MCF 10A (cell line): ENCODE measurements around the gene ANK2. TPM values are rescaled to one million over a fixed set of nuclear protein-coding genes. Genes with fewer than 3 reads are reported as not detected.

Experiments
- BruUV-seq: library from RNA; stranded (reverse); fragments of 400-500 nt; replicated peaks from 2 replicates; lab custom pipeline; 2021; lab: Mats Ljungman, UMichigan
- CTCF ChIA-PET: fragments of 300-600 bp; sonication (Branson Sonifier 250); formaldehyde crosslinking; extraction: SDS; loops from one replicate; lab custom pipeline; 2021; ENCODE audit warnings: antibody characterized with exemption, inconsistent platforms; lab: Yijun Ruan, JAX
- POLR2A ChIA-PET: fragments of 300-600, 350-650 bp; sonication (Branson Sonifier 250); formaldehyde crosslinking; extraction: SDS; loops from one replicate; lab custom pipeline; 2020; ENCODE audit warnings: antibody characterized with exemption, inconsistent platforms; lab: Yijun Ruan, JAX
- DNase-seq: peaks from one replicate; pipeline ENCODE4 v3.0.0-alpha.2; 2018; ENCODE audit not compliant: unreplicated experiment
- H3K27ac Mint-ChIP-seq: one replicate; pipeline ENCODE4 v1.8.0; 2022; ENCODE audit warnings: mild to moderate bottlenecking, low read depth, mixed read lengths; ENCODE audit not compliant: unreplicated experiment
- H3K27me3 Mint-ChIP-seq: one replicate; pipeline ENCODE4 v1.8.0; 2022; ENCODE audit warnings: mixed read lengths; ENCODE audit not compliant: insufficient read depth, unreplicated experiment
- H3K36me3 Mint-ChIP-seq: one replicate; pipeline ENCODE4 v1.8.0; 2022; ENCODE audit warnings: mild to moderate bottlenecking, moderate library complexity, mixed read lengths; ENCODE audit not compliant: insufficient read depth, unreplicated experiment
- H3K4me1 Mint-ChIP-seq: one replicate; pipeline ENCODE4 v1.8.0; 2022; ENCODE audit warnings: mixed read lengths; ENCODE audit not compliant: insufficient read depth, unreplicated experiment
- H3K4me3 Mint-ChIP-seq: one replicate; pipeline ENCODE4 v1.8.0; 2022; ENCODE audit warnings: mild to moderate bottlenecking, moderate library complexity, mixed read lengths; ENCODE audit not compliant: unreplicated experiment
- H3K9me3 Mint-ChIP-seq: one replicate; pipeline ENCODE4 v1.8.0; 2022; ENCODE audit warnings: mixed read lengths; ENCODE audit not compliant: unreplicated experiment
- intact Hi-C: fragments of 100-400 bp; cut with micrococcal nuclease; formaldehyde crosslinking; loops from 2 replicates; pipeline ENCODE4 v1.14.1; 2022
- total RNA-seq: library from RNA; stranded (reverse); gene quantifications from 2 replicates; pipeline ENCODE4 v1.2.3, GENCODE V29; 2022
- TF ChIP-seq, protein P1 (sequence below): fragments of 200-600 bp; IDR thresholded peaks from one replicate; pipeline ENCODE4 v1.8.0; 2022; ENCODE audit warnings: antibody characterized with exemption, mild to moderate bottlenecking; ENCODE audit not compliant: unreplicated experiment

Gene ANK2
- total RNA-seq, 1 experiment from 2014 or later = 37.4 TPM

DNA sequence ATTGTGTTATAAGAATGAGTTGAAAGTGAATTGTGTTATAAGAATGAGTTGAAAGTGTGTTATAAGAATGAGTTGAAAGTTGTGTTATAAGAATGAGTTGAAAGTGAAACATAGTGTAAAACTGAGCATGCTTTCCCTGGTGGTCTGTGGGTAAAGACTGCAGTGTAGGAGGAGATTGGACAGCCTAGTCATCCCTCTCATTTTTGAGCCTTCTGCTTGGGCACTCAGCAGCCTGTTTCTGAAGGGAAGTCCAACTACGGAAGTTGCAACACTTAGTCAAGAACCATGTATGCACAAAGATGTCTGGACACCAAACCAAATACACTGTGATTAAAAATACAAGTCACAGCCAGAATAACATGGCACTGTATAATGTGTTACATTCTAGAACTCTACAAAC is 72.6 kb downstream of the ANK2 start:
- intact Hi-C loops = no loop called here
- no peaks in the 10 kb centered on the region for H3K9me3 Mint-ChIP-seq
- BruUV-seq = no TSS peak
- ChIA-PET CTCF (no interaction called here), POLR2A (no interaction called here)
- H3K4me1 Mint-ChIP-seq = no peaks in the 10 kb centered on the region
- TF ChIP-seq, protein P1, sequence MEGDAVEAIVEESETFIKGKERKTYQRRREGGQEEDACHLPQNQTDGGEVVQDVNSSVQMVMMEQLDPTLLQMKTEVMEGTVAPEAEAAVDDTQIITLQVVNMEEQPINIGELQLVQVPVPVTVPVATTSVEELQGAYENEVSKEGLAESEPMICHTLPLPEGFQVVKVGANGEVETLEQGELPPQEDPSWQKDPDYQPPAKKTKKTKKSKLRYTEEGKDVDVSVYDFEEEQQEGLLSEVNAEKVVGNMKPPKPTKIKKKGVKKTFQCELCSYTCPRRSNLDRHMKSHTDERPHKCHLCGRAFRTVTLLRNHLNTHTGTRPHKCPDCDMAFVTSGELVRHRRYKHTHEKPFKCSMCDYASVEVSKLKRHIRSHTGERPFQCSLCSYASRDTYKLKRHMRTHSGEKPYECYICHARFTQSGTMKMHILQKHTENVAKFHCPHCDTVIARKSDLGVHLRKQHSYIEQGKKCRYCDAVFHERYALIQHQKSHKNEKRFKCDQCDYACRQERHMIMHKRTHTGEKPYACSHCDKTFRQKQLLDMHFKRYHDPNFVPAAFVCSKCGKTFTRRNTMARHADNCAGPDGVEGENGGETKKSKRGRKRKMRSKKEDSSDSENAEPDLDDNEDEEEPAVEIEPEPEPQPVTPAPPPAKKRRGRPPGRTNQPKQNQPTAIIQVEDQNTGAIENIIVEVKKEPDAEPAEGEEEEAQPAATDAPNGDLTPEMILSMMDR = no peak
- H3K36me3 Mint-ChIP-seq = no peaks in the 10 kb centered on the region
- no peak overlapping the region for H3K27ac Mint-ChIP-seq
- H3K27me3 Mint-ChIP-seq = no peaks in the 10 kb centered on the region
- H3K4me3 Mint-ChIP-seq = no peak overlapping the region
- DNase-seq = no peak

DNA sequence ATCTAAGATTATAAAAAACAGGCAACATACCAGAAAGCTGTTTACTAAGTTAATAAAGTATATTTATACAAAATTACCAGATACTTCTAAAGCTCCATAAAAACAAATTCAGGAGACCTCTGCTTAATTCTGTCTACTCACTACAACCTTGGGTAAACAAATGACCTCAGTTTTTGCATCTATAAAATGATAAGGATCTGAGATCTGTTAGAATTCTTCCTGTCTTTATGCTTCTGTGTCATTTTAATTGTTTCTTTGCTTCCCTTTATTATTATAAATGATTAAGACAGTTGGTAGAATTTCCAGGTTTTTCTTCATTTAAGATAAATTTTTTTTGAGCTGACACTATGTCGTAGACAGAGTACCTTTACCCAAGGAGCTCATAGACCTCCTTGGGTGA is 76.0 kb downstream of the ANK2 start:
- no peaks in the 10 kb centered on the region for H3K36me3 Mint-ChIP-seq
- TF ChIP-seq, protein P1 = no peak
- no peaks in the 10 kb centered on the region for H3K9me3 Mint-ChIP-seq
- H3K4me3 Mint-ChIP-seq = no peak overlapping the region
- no peak for DNase-seq
- H3K4me1 Mint-ChIP-seq = no peaks in the 10 kb centered on the region
- no TSS peak for BruUV-seq
- H3K27ac Mint-ChIP-seq = no peak overlapping the region
- no peaks in the 10 kb centered on the region for H3K27me3 Mint-ChIP-seq
- POLR2A ChIA-PET = interaction anchor here (1.1 kb wide), 1 partner anchor 14 kb away, joined by 3 read pairs; no protein-coding TSS in a partner anchor
- intact Hi-C loops = no loop called here
- CTCF ChIA-PET = interaction anchor here (1.0 kb wide), 1 partner anchor 29 kb away, joined by 5 read pairs; no protein-coding TSS in a partner anchor

DNA sequence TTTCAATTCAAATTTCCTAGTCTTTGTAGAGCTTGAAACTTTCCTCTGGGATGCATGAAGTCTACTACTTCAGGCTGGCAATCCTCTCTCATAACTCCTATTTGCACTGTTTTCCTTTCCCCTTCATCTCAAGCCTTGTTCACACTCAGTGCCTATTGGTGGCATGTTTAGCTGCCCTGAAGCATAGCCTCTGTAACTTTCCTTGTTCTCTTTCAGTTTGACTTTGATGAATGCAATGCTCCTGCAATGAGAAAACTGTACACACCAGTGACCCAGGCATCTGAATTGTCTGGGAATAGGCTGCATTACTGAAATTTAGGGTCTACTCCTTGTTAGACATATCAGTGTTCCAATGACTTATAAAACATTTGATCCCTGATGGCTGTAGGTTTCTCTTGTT is 81.7 kb downstream of the ANK2 start:
- no peaks in the 10 kb centered on the region for H3K9me3 Mint-ChIP-seq
- TF ChIP-seq, protein P1 = no peak
- ChIA-PET CTCF (interaction anchor here (0.6 kb wide), 1 partner anchor 151 kb away, joined by 3 read pairs; no protein-coding TSS in a partner anchor), POLR2A (no interaction called here)
- intact Hi-C loops = no loop called here
- H3K4me1 Mint-ChIP-seq = peaks cover 6% of the 10 kb centered on the region
- H3K27me3 Mint-ChIP-seq = no peaks in the 10 kb centered on the region
- H3K27ac Mint-ChIP-seq = no peak overlapping the region
- no TSS peak for BruUV-seq
- DNase-seq = no peak
- no peak overlapping the region for H3K4me3 Mint-ChIP-seq
- no peaks in the 10 kb centered on the region for H3K36me3 Mint-ChIP-seq

DNA sequence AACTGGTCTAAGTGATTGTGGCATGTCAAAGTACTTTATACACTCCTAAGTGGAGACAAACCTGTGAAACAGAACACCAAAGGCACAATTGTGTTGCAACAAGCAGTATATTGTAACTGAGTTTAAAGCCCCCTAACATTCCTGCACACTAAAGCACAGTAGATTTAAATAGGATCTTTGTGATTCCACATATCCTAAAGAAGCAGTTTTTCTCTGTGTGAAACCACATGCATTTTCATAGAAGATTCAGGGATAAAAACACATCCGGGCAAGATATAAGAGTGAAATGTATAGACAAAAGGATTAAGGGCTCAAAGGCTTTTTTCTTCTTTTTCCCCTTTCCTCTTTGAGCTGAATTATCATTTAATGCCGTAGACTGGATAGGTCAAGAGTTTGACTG is 82.2 kb downstream of the ANK2 start:
- no TSS peak for BruUV-seq
- ChIA-PET POLR2A (no interaction called here), CTCF (interaction anchor here (0.7 kb wide), 1 partner anchor 8 kb away, joined by 3 read pairs; no protein-coding TSS in a partner anchor)
- TF ChIP-seq, protein P1 = no peak
- Mint-ChIP-seq H3K27ac (no peak overlapping the region), H3K27me3 (no peaks in the 10 kb centered on the region), H3K4me1 (peaks cover 6% of the 10 kb centered on the region), H3K4me3 (no peak overlapping the region), H3K36me3 (no peaks in the 10 kb centered on the region), H3K9me3 (no peaks in the 10 kb centered on the region)
- no peak for DNase-seq
- intact Hi-C loops = no loop called here
